ENCODE results near the gene AASDH. TPM values are rescaled to one million over a fixed set of nuclear protein-coding genes. Genes with fewer than 3 reads are reported as not detected.

The AASDH gene
- polyA plus RNA-seq, 10 donors: 9.6 to 14.6 (median 11.9) TPM

GRCh38 chr4:56318555-56318954 is 68.7 kb downstream of the AASDH start:
- peak in 1 of 3 donors; percentile 39 for DNase-seq

GRCh38 chr4:56317749-56318148 is 69.5 kb downstream of the AASDH start:
- peak in 2 of 3 donors; percentile 64 to 81 for DNase-seq

GRCh38 chr4:56316011-56316650 is 71.2 kb downstream of the AASDH start:
- DNase-seq: no peak

GRCh38 chr4:56315543-56315942 is 71.7 kb downstream of the AASDH start:
- DNase-seq: no peak

GRCh38 chr4:56315041-56315440 is 72.2 kb downstream of the AASDH start:
- DNase-seq: no peak

- no peak for DNase-seq
Measured at GRCh38 chr4:56314207-56314915, 72.9 kb downstream of the AASDH start.

- DNase-seq: no peak
Measured at GRCh38 chr4:56313132-56313531, 74.2 kb downstream of the AASDH start.

GRCh38 chr4:56311299-56311975 is 75.9 kb downstream of the AASDH start:
- DNase-seq: no peak

- DNase-seq: peak in 1 of 3 donors; percentile 62
Measured at GRCh38 chr4:56310401-56311125, 76.7 kb downstream of the AASDH start.

- DNase-seq: no peak
Measured at GRCh38 chr4:56308384-56308783, 78.9 kb downstream of the AASDH start.

GRCh38 chr4:56307423-56307822 is 79.9 kb downstream of the AASDH start:
- no peak for DNase-seq

GRCh38 chr4:56305390-56305789 is 81.9 kb downstream of the AASDH start:
- DNase-seq: no peak

- DNase-seq: peak in 1 of 3 donors; percentile 34
Measured at GRCh38 chr4:56303921-56304320, 83.4 kb downstream of the AASDH start.

GRCh38 chr4:56302760-56303159 is 84.5 kb downstream of the AASDH start:
- no peak for DNase-seq

- DNase-seq: no peak
Measured at GRCh38 chr4:56301997-56302496, 85.2 kb downstream of the AASDH start.

- DNase-seq: peak; percentile 76 to 90 (median 82)
Measured at GRCh38 chr4:56301181-56301996, 85.9 kb downstream of the AASDH start.

GRCh38 chr4:56298236-56298635 is 89.1 kb downstream of the AASDH start:
- DNase-seq: no peak

- no peak for DNase-seq
Measured at GRCh38 chr4:56297776-56298175, 89.5 kb downstream of the AASDH start.

- DNase-seq: no peak
Measured at GRCh38 chr4:56296526-56296925, 90.8 kb downstream of the AASDH start.

GRCh38 chr4:56293121-56293520 is 94.2 kb downstream of the AASDH start:
- no peak for DNase-seq

GRCh38 chr4:56289934-56290333 is 97.4 kb downstream of the AASDH start:
- peak; percentile 39 to 83 (median 54) for DNase-seq

Data from muscle of back (tissue), 11 donors.